HL-60 (cell line): ENCODE results near the gene RIMBP3C.
"Not testable (repeated sequence)": the region's sequence is repeated elsewhere in the genome, so short reads cannot be mapped to it uniquely, and the experiment has no call there.

Experiments used
- DNase-seq, 2 experiments: peaks; one replicate each; pipeline ENCODE4 v3.0.0-alpha.2; 2010 to 2020; ENCODE audit warnings: low read depth in 1 of 2, low spot score in 1 of 2
- H3K27ac ChIP-seq: fragments of 250-450 bp; sonication (Bioruptor Pico); replicated peaks from 2 replicates; pipeline ENCODE4 v1.5.1; 2020; ENCODE audit warnings: mild to moderate bottlenecking, moderate library complexity
- H3K27me3 ChIP-seq: fragments of 250-450 bp; sonication (Bioruptor Pico); 2 replicates; pipeline ENCODE4 v1.5.1; 2021; ENCODE audit warnings: mild to moderate bottlenecking, moderate library complexity; ENCODE audit not compliant: insufficient read depth, poor library complexity, severe bottlenecking
- H3K4me3 ChIP-seq: replicated peaks from 2 replicates; pipeline ENCODE4 v1.5.1; 2011; ENCODE audit warnings: mild to moderate bottlenecking, control low read depth, low read length; ENCODE audit not compliant: insufficient read depth
- GABPA ChIP-seq: IDR thresholded peaks from 2 replicates; pipeline ENCODE4 v1.6.1; 2012; ENCODE audit warnings: low read depth
- POLR2AphosphoS5 ChIP-seq: IDR thresholded peaks from 2 replicates; pipeline ENCODE4 v1.6.1; 2012; ENCODE audit warnings: low read depth
- SPI1 ChIP-seq: IDR thresholded peaks from 2 replicates; pipeline ENCODE4 v1.6.1; 2012; ENCODE audit warnings: low read depth, mild to moderate bottlenecking, borderline replicate concordance
- TF ChIP-seq, protein P1 (sequence below): IDR thresholded peaks from one replicate; pipeline ENCODE4 v1.5.1; 2011; ENCODE audit warnings: low read length, control low read depth, inconsistent platforms; ENCODE audit not compliant: insufficient read depth
- TF ChIP-seq, protein P2 (sequence below): IDR thresholded peaks from 2 replicates; pipeline ENCODE4 v1.6.1; 2012; ENCODE audit warnings: low read depth; ENCODE audit not compliant: insufficient replicate concordance

Gene RIMBP3C

DNA sequence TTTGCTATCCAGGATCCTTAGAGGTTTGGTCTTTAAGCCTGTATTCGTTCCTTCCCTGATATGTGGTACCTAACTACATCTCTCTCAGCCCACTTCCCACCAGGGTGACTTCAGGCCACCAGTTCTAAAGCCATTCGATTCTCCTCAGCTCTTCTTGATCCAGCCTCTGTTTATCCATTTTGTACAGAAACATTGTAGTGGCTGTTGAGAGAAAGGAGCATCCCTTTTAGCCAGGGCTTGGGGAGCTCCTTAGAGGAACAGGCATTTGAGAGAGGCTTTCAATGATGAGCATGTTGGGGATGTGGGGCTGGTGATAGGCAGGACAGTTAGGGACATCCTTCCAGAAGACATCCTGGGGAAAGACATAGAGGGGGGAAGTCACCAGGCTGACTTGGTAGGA lies 34.1 kb upstream of the RIMBP3C start:
- H3K27ac ChIP-seq: no peak overlapping the region
- DNase-seq: no peak
- H3K4me3 ChIP-seq: no peak overlapping the region
- TF ChIP-seq, protein P1, sequence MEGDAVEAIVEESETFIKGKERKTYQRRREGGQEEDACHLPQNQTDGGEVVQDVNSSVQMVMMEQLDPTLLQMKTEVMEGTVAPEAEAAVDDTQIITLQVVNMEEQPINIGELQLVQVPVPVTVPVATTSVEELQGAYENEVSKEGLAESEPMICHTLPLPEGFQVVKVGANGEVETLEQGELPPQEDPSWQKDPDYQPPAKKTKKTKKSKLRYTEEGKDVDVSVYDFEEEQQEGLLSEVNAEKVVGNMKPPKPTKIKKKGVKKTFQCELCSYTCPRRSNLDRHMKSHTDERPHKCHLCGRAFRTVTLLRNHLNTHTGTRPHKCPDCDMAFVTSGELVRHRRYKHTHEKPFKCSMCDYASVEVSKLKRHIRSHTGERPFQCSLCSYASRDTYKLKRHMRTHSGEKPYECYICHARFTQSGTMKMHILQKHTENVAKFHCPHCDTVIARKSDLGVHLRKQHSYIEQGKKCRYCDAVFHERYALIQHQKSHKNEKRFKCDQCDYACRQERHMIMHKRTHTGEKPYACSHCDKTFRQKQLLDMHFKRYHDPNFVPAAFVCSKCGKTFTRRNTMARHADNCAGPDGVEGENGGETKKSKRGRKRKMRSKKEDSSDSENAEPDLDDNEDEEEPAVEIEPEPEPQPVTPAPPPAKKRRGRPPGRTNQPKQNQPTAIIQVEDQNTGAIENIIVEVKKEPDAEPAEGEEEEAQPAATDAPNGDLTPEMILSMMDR: no peak
- TF ChIP-seq, protein P2, sequence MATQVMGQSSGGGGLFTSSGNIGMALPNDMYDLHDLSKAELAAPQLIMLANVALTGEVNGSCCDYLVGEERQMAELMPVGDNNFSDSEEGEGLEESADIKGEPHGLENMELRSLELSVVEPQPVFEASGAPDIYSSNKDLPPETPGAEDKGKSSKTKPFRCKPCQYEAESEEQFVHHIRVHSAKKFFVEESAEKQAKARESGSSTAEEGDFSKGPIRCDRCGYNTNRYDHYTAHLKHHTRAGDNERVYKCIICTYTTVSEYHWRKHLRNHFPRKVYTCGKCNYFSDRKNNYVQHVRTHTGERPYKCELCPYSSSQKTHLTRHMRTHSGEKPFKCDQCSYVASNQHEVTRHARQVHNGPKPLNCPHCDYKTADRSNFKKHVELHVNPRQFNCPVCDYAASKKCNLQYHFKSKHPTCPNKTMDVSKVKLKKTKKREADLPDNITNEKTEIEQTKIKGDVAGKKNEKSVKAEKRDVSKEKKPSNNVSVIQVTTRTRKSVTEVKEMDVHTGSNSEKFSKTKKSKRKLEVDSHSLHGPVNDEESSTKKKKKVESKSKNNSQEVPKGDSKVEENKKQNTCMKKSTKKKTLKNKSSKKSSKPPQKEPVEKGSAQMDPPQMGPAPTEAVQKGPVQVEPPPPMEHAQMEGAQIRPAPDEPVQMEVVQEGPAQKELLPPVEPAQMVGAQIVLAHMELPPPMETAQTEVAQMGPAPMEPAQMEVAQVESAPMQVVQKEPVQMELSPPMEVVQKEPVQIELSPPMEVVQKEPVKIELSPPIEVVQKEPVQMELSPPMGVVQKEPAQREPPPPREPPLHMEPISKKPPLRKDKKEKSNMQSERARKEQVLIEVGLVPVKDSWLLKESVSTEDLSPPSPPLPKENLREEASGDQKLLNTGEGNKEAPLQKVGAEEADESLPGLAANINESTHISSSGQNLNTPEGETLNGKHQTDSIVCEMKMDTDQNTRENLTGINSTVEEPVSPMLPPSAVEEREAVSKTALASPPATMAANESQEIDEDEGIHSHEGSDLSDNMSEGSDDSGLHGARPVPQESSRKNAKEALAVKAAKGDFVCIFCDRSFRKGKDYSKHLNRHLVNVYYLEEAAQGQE: no peak
- TF ChIP-seq SPI1: no peak
- no peak for TF ChIP-seq GABPA
- no peak for TF ChIP-seq POLR2AphosphoS5
- H3K27me3 ChIP-seq: no peaks in the 10 kb centered on the region

- Histone ChIP-seq H3K4me3 (no peak overlapping the region), H3K27ac (no peak overlapping the region), H3K27me3 (no peaks in the 10 kb centered on the region)
- TF ChIP-seq POLR2AphosphoS5 (no peak), SPI1 (no peak), GABPA (no peak)
- TF ChIP-seq, protein P1: no peak
- TF ChIP-seq, protein P2: no peak
- DNase-seq: no peak
Observed at GRCh38 chr22:21582801-21583740, 31.8 kb upstream of the RIMBP3C start.

- not testable (repeated sequence) for H3K27me3 ChIP-seq, H3K27ac ChIP-seq, DNase-seq, H3K4me3 ChIP-seq
Observed at GRCh38 chr22:21581009-21581713, 29.9 kb upstream of the RIMBP3C start.

DNA sequence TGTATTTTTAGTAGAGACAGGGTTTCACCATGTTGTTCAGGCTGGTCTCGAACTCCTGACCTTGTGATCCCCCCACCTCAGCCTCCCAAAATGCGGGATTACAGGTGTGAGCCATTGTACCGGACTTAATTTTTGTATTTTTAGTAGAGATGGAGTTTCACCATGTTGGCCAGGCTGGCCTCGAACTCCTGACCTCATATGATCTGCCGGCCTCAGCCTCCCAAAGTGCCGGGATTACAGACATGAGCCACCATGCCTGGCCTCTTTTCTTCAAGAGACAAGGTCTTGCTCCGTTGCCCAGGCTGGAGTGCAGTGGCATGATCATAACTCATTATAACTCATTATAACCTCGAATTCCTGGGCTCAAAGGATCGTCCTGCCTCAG lies 29.4 kb upstream of the RIMBP3C start:
- H3K27me3 ChIP-seq, H3K27ac ChIP-seq, DNase-seq, H3K4me3 ChIP-seq: not testable (repeated sequence)
